Heart left ventricle (tissue), 13 donors: ENCODE measurements around the gene CTNNB1.

Source experiments
- CTCF ChIP-seq, 12 donors: fragments of 200-600 bp; sonication (generic) in 4 of 12; IDR thresholded peaks; one replicate each; pipeline versions ENCODE4 v1.5.0 to v1.8.0; 2018 to 2022; ENCODE audit warnings: antibody characterized with exemption in 12 of 12, mild to moderate bottlenecking in 5 of 12
- POLR2A ChIP-seq, 2 donors: fragments of 450-650 bp; IDR thresholded peaks; one replicate each; pipeline ENCODE4 v1.6.1; 2017; ENCODE audit warnings: antibody characterized with exemption in 2 of 2, mild to moderate bottlenecking in 2 of 2, moderate library complexity in 2 of 2
- donor health status: ischemic (EF 13 %, LVEDD 7.1; RV severe dilation, severe dysfunction).
- donor health status: DM: no; HTN: yes; CAD: no.
- donor health status: DM: no; HTN: no; CAD: no.
- donor health status: ischemic (EF 25% LVEDD 6.9; RV normal size, moderate dysfunction).
- donor health status: ischemic (EF 25% LVEDD 5.7; RV mildly dilated, moderate dysfunction).
- donor health status: ischemic (EF 35%, LVEDD 5.7; RV mildly dilated, moderate dysfunction).
- donor health status: nonischemic (EF 11% LVEDD 7.7; RV severe dilation, severe dysfunction).
- donor health status: DM: yes; HTN: yes; CAD: no.
- donor health status: PGD.
- donor health status: ischemic (EF 29% LVEDD 5.4; RV normal size, mild dysfunction).
- donor health status: nonischemic (EF 23%, LVEDD 6.1; RV moderate dilation, normal function).

GRCh38 chr3:41163006-41163405 is 36.3 kb upstream of the CTNNB1 start:
- TF ChIP-seq POLR2A (IDR thresholded peaks at IDR 0.05) (no peak), CTCF (IDR thresholded peaks at IDR 0.05) (no peak)
